GM12801 (cell line): ENCODE data around the gene ZDHHC5.

Source experiments
- CTCF ChIP-seq: IDR thresholded peaks from one replicate; pipeline ENCODE4 v1.5.1; 2011; ENCODE audit warnings: control low read depth; ENCODE audit not compliant: insufficient read length; ENCODE audit errors: extremely low read depth

Gene ZDHHC5

DNA sequence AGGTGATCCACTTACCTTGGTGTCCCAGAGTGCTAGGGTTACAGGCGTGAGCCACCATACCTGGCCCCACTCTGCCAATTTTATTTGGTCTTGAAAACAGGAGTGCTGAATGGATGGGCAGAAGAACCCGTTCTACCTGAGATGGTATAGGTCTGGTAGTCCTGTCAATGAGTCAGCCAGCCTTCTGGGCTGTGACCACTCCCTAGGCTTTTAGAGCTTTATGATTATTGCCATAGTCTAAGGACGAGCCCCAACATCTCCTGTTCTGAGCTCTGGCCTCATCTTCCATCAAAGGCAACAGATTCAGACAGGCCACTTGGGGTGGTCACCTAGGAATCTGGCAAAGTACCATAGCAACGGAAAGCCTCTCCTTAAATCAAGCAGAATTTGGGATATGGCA, 11.5 kb downstream of the ZDHHC5 start:
- no peak for TF ChIP-seq CTCF

- no peak for TF ChIP-seq CTCF
These were observed 12.6 kb downstream of the ZDHHC5 start for GRCh38 chr11:57680552-57680874.

DNA sequence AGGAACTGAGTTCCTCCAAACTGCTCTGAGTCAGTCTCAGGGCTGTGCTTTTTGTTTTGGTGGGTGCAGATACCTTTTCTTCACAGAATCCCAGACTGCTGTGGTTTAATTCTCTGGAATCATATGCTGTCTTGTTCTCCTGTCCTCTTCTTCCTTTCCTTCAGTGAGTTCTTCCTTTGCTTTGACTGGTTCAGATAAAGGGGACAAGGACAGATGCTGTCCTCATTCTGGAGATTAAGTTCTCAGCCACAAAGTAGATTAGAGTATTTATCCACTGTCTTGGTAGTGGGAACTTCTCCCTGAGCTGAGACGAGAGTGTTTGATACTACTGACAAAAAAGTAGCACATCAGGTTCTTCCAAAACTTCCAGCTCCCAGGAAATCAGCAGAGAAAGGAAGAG, 13.3 kb downstream of the ZDHHC5 start:
- TF ChIP-seq CTCF, result no peak

GRCh38 chr11:57698843-57699365, 31.0 kb downstream of the ZDHHC5 start:
- TF ChIP-seq CTCF, result no peak

DNA sequence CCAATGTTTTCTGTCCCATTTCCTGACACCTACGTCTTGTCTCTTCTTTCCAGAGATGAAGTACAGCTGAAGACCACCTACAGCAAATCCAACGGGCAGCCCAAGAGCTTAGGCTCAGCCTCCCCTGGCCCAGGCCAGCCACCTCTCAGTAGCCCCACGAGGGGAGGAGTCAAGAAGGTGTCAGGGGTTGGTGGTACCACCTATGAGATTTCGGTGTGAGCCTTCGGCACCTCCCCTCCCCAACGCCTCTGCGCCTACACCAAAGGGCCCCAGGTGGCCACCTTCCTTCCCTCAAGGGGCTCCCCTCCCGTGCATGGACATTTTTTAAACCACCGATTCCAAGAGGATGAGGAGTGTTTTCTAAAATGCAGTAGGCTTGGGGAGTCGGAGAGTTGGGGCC, 31.9 kb downstream of the ZDHHC5 start:
- TF ChIP-seq CTCF, result no peak

DNA sequence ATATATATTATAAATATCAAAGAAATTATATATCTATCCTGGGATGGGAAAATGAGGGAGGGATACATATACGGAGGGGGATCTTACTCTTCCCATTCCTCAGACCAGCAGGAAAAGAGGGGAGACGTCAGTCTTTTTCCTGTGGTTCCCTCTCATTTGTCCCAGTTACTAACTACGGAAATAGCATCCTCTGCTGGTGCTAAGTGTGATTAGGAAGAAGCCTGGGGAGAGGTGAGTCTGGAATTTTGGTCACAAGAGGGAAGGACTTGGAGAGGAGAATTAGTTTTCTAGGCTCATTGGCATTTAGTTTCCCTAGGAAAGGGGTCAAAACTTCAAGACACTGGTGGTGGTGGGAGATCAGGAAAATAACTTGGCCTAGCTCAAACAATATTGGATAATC, 32.5 kb downstream of the ZDHHC5 start:
- TF ChIP-seq CTCF, result no peak

DNA sequence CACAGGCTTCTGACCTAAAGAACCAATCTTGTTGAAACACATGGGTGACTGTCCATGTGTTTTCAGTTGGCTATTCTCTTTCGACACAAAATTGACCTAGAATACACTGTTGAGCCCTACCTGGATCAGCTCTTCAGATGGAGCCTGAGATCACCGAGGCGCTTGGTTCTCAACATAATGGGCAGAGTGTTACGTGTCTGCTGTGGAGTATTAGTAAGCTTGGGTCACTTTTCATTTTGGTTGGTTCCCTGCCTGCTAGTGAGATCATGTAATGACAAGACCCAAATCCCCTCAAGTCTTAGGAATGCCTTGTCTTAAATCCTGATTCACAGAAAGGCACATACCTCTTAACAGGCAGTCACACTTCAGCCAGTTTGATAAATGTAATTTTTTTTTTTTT, 35.4 kb downstream of the ZDHHC5 start:
- TF ChIP-seq CTCF, result no peak

- TF ChIP-seq CTCF, result no peak
These were observed 37.0 kb downstream of the ZDHHC5 start for GRCh38 chr11:57704932-57705331.
